SH-SY5Y (cell line): Measurements from ENCODE around the gene NEO1.

Experiments
- GATA2 ChIP-seq: IDR thresholded peaks from 2 replicates; pipeline ENCODE4 v1.6.1; 2011; ENCODE audit warnings: mild to moderate bottlenecking, low read depth, low read length
- GATA3 ChIP-seq: IDR thresholded peaks from 2 replicates; pipeline ENCODE4 v1.6.1; 2011; ENCODE audit warnings: low read depth, mild to moderate bottlenecking, low read length, moderate library complexity

DNA sequence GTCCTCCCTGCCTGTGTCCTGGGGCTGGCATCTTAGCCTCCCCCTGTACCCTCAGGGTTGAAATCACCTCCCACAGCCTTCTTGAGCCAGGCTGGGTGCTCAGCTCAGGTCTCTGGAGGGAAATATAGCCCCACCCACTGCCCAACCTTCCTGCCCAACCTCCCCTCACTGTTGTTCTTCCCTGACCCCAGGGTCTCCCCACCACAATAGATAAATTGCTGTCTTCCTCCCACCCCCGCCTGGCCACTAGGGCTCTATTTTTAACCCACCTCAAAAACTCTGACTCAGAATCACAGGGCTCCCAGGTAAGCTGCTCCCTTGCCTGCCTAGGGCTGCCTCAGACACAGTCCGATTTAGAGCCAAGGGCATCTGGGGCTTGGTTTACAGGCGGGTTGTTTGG, 301.5 kb downstream of the NEO1 start:
- no peak for TF ChIP-seq GATA2
- TF ChIP-seq GATA3, result no peak
